GM12878 (cell line): ENCODE data around the gene KITLG. TPM values are rescaled to one million over a fixed set of nuclear protein-coding genes. Genes with fewer than 3 reads are reported as not detected.
"Not testable (repeated sequence)": the region's sequence is repeated elsewhere in the genome, so short reads cannot be mapped to it uniquely, and the experiment has no call there.

ENCODE experiments used
- ATAC-seq: fragments of 200-7000 bp; cut with Tn5 transposase; 3 replicates; pipeline ENCODE4 v1.9.1; 2020; ENCODE audit warnings: mild to moderate bottlenecking, moderate library complexity
- BruUV-seq: library from RNA; stranded (reverse); fragments of 400-500 nt; replicated peaks from 2 replicates; lab custom pipeline; 2021; lab: Mats Ljungman, UMichigan
- CTCF ChIA-PET: fragments of 300-600 bp; sonication (Branson Sonifier 250); formaldehyde crosslinking; extraction: SDS; loops from one replicate; lab custom pipeline; 2021; ENCODE audit warnings: inconsistent platforms; lab: Yijun Ruan, JAX
- POLR2A ChIA-PET: fragments of 350-600 bp; formaldehyde crosslinking; extraction: SDS; loops from one replicate; lab custom pipeline; 2021; ENCODE audit warnings: inconsistent platforms; lab: Charles Lee
- RAD21 ChIA-PET: fragments of 300-600 bp; sonication (Branson Sonifier 250); formaldehyde crosslinking; loops from one replicate; lab custom pipeline; 2023; ENCODE audit warnings: antibody characterized with exemption; ENCODE audit not compliant: unreplicated experiment; lab: Charles Lee
- SMC1A ChIA-PET: fragments of 300-600 bp; sonication (Branson Sonifier 250); formaldehyde crosslinking; loops from one replicate; lab custom pipeline; 2023; ENCODE audit not compliant: unreplicated experiment, uncharacterized antibody; lab: Charles Lee
- DNase-seq: peaks from one replicate; pipeline ENCODE4 v3.0.0-alpha.2; 2011; ENCODE audit warnings: low read depth, low spot score
- FAIRE-seq: peaks from 3 replicates; lab custom pipeline; 2011; peaks lifted over from hg19 to GRCh38; lab: Jason Lieb, UNC
- H2AFZ ChIP-seq: 2 replicates; pipeline ENCODE4 v1.6.0; 2011; ENCODE audit warnings: low read depth, low read length, control low read depth; ENCODE audit not compliant: control insufficient read depth
- H3K27ac ChIP-seq: 2 replicates; pipeline ENCODE4 v1.5.1; 2011; ENCODE audit warnings: control low read depth; ENCODE audit not compliant: control insufficient read depth, insufficient read depth
- H3K27me3 ChIP-seq, 2 experiments: replicated peaks in 1 of 2; 2 replicates each; pipeline versions ENCODE4 v1.6.0 to v1.6.1; 2011; ENCODE audit warnings: low read length in 1 of 2; ENCODE audit not compliant: control insufficient read depth in 2 of 2, insufficient read depth in 2 of 2
- H3K36me3 ChIP-seq, 2 experiments: 2 replicates each; pipeline ENCODE4 v1.5.1; 2011; ENCODE audit warnings: low read length in 1 of 2; ENCODE audit not compliant: control insufficient read depth in 2 of 2, insufficient read depth in 2 of 2
- H3K4me1 ChIP-seq: 2 replicates; pipeline ENCODE4 v1.6.1; 2011; ENCODE audit warnings: mild to moderate bottlenecking, low read length, moderate library complexity, mixed read lengths; ENCODE audit not compliant: control insufficient read depth, insufficient read depth
- H3K4me2 ChIP-seq: 2 replicates; pipeline ENCODE4 v1.6.0; 2011; ENCODE audit warnings: control low read depth; ENCODE audit not compliant: control insufficient read depth, insufficient read depth
- H3K4me3 ChIP-seq: fragments of 200-600 bp; sonication (generic); 2 replicates; pipeline ENCODE4 v1.5.1; 2016
- H3K79me2 ChIP-seq: 2 replicates; pipeline ENCODE4 v1.6.0; 2011; ENCODE audit warnings: low read length; ENCODE audit not compliant: control insufficient read depth, insufficient read depth
- H3K9ac ChIP-seq: 2 replicates; pipeline ENCODE4 v1.8.0; 2011; ENCODE audit warnings: low read length, control low read depth, mixed read lengths; ENCODE audit not compliant: control insufficient read depth, insufficient read depth
- H3K9me3 ChIP-seq: replicated peaks from 3 replicates; pipeline ENCODE4 v1.5.1; 2011; ENCODE audit warnings: mild to moderate bottlenecking, low read length; ENCODE audit not compliant: control insufficient read depth, insufficient read depth
- H4K20me1 ChIP-seq: 2 replicates; pipeline ENCODE4 v1.6.0; 2011; ENCODE audit not compliant: control insufficient read depth, insufficient read depth
- BMI1 ChIP-seq: fragments of 450-650 bp; IDR thresholded peaks from 2 replicates; pipeline ENCODE4 v1.6.1; 2016; ENCODE audit warnings: mild to moderate bottlenecking, moderate library complexity, borderline replicate concordance
- CHD2 ChIP-seq: IDR thresholded peaks from 2 replicates; pipeline ENCODE4 v1.6.1; 2011; ENCODE audit warnings: low read depth, low read length, improper control_type of control experiment, borderline replicate concordance
- CHD4 ChIP-seq: fragments of 200-600 bp; sonication (generic); IDR thresholded peaks from 2 replicates; pipeline ENCODE4 v1.6.1; 2016; ENCODE audit warnings: mild to moderate bottlenecking
- NFIC ChIP-seq: IDR thresholded peaks from 2 replicates; pipeline ENCODE4 v1.6.1; 2012; ENCODE audit warnings: low read depth, mild to moderate bottlenecking, inconsistent platforms, low read length, moderate library complexity
- PAX8 ChIP-seq: fragments of 450-650 bp; IDR thresholded peaks from 2 replicates; pipeline ENCODE4 v1.6.1; 2017; ENCODE audit warnings: mild to moderate bottlenecking, moderate library complexity
- PML ChIP-seq: IDR thresholded peaks from 2 replicates; pipeline ENCODE4 v1.6.1; 2012; ENCODE audit warnings: low read length, inconsistent platforms
- POLR2AphosphoS5 ChIP-seq: IDR thresholded peaks from 2 replicates; pipeline ENCODE4 v1.6.1; 2011; ENCODE audit warnings: mild to moderate bottlenecking, low read length, inconsistent platforms
- ZNF24 ChIP-seq: fragments of 450-650 bp; IDR thresholded peaks from 2 replicates; pipeline ENCODE4 v1.6.1; 2017; ENCODE audit warnings: antibody characterized with exemption, mild to moderate bottlenecking
- WGBS: methylation state at CpG from one replicate; pipeline ENCODE4 v1.1.6; 2016; ENCODE audit warnings: low lambda C conversion rate; ENCODE audit not compliant: insufficient replicate concordance, insufficient coverage; ENCODE audit errors: missing lambda C conversion rate; 5-methylcytosine and 5-hydroxymethylcytosine counted together
- in situ Hi-C: fragments of 300-500 bp; cut with MboI; formaldehyde crosslinking; loops from 9 replicates; pipeline ENCODE4 v1.14.3; 2018; ENCODE audit warnings: mixed read lengths
- intact Hi-C: fragments of 100-400 bp; cut with micrococcal nuclease; formaldehyde crosslinking; loops from one replicate; pipeline ENCODE4 v1.14.2; 2022; ENCODE audit not compliant: unreplicated experiment
- polyA plus RNA-seq, 11 experiments: library from polyadenylated mRNA; depleted of rRNA in 4 of 11; unstranded in 6 of 11; stranded (reverse) in 5 of 11; fragments of >200 nt; fragmentation: Nextera tagmentation in 4 of 11; fragmentation: Illumina TruSeq in 1 of 11; extraction: Ambion mirVana in 4 of 11; extraction: Trizol in 1 of 11; gene quantifications; 1 replicate in 1 of 11; 2 replicates in 10 of 11; pipeline versions ENCODE4 v1.2.1 to v1.2.3, GENCODE V29; 2011 to 2016; ENCODE audit warnings: inconsistent platforms in 2 of 11, missing spikeins in 2 of 11, low read depth in 1 of 11
- total RNA-seq, 4 experiments: library from RNA; depleted of rRNA in 3 of 4; stranded (reverse); fragments of >200 nt in 3 of 4; fragmentation: Illumina TruSeq in 1 of 4; extraction: Trizol in 1 of 4; gene quantifications; 2 replicates each; pipeline versions ENCODE4 v1.2.1 to v1.2.3, GENCODE V29; 2013 to 2021
- TF ChIP-seq, protein P1 (sequence below): IDR thresholded peaks from 2 replicates; pipeline ENCODE4 v1.6.1; 2012; ENCODE audit warnings: improper control_type of control experiment, low read depth, low read length; ENCODE audit not compliant: insufficient replicate concordance
- TF ChIP-seq, protein P2 (sequence below): fragments of 150-350 bp; IDR thresholded peaks from 2 replicates; pipeline ENCODE4 v1.6.1; 2016; ENCODE audit warnings: low read depth, low read length

The KITLG gene
- total and polyA plus RNA-seq, 10 of the 15 experiments (the other 5 are each of a cell fraction or from before 2014, with no cell fraction given) = 0.02 to 0.51 (median 0.09) TPM; not detected in 1

- POLR2A ChIA-PET, H3K4me2 ChIP-seq, H3K4me3 ChIP-seq, H3K79me2 ChIP-seq, ATAC-seq, FAIRE-seq, CTCF ChIA-PET, RAD21 ChIA-PET, DNase-seq, H4K20me1 ChIP-seq, BruUV-seq, H3K4me1 ChIP-seq, in situ Hi-C loops, H3K27me3 ChIP-seq, H2AFZ ChIP-seq, SMC1A ChIA-PET, H3K9ac ChIP-seq, H3K36me3 ChIP-seq, H3K9me3 ChIP-seq, H3K27ac ChIP-seq, intact Hi-C loops: not testable (repeated sequence)
- WGBS = 60% methylated on average over 12 of the region's 12 CpGs
These were observed 72.4 kb downstream of the KITLG start for GRCh38 chr12:88507851-88508250.

DNA sequence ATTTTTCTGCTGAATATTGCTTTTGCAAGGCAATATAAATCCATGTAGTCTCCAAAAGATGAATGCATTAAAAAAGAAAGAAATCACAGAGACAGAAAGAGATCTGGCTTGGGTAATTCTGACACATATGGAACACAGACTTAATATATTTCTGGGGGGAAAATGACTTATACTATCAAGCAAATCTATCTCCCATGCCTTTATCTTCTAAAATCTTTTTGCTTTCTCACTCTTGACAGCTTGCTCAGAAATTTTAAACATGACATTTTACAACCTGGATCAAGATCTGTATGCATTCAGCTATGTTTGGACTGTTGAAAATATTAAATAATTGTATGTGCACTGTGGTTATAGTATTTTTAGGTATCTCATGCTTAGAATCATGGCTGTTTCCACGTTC, 73.0 kb downstream of the KITLG start:
- in situ Hi-C loops (no loop called here), intact Hi-C loops (no loop called here)
- CTCF ChIA-PET = interaction anchor here (0.7 kb wide), 1 partner anchor 1255 kb away, joined by 3 read pairs; no protein-coding TSS in a partner anchor
- no peaks in the 10 kb centered on the region for H4K20me1 ChIP-seq
- H3K36me3 ChIP-seq = no peaks in the 10 kb centered on the region
- no peaks in the 10 kb centered on the region for H3K79me2 ChIP-seq
- RAD21 ChIA-PET = no interaction called here
- H3K27me3 ChIP-seq = no peaks in the 10 kb centered on the region
- no peak overlapping the region for H2AFZ ChIP-seq
- no peak overlapping the region for H3K4me2 ChIP-seq
- DNase-seq (no peak), ATAC-seq (no peak), FAIRE-seq (no peak)
- WGBS = 5% methylated on average over 1 of the region's 1 CpG
- SMC1A ChIA-PET = no interaction called here
- no peaks in the 10 kb centered on the region for H3K4me1 ChIP-seq
- no TSS peak for BruUV-seq
- POLR2A ChIA-PET = no interaction called here
- H3K9ac ChIP-seq = no peak overlapping the region
- no peaks in the 10 kb centered on the region for H3K9me3 ChIP-seq
- H3K4me3 ChIP-seq = no peak overlapping the region
- H3K27ac ChIP-seq = no peak overlapping the region
- no peak for TF ChIP-seq NFIC
- TF ChIP-seq, protein P1, sequence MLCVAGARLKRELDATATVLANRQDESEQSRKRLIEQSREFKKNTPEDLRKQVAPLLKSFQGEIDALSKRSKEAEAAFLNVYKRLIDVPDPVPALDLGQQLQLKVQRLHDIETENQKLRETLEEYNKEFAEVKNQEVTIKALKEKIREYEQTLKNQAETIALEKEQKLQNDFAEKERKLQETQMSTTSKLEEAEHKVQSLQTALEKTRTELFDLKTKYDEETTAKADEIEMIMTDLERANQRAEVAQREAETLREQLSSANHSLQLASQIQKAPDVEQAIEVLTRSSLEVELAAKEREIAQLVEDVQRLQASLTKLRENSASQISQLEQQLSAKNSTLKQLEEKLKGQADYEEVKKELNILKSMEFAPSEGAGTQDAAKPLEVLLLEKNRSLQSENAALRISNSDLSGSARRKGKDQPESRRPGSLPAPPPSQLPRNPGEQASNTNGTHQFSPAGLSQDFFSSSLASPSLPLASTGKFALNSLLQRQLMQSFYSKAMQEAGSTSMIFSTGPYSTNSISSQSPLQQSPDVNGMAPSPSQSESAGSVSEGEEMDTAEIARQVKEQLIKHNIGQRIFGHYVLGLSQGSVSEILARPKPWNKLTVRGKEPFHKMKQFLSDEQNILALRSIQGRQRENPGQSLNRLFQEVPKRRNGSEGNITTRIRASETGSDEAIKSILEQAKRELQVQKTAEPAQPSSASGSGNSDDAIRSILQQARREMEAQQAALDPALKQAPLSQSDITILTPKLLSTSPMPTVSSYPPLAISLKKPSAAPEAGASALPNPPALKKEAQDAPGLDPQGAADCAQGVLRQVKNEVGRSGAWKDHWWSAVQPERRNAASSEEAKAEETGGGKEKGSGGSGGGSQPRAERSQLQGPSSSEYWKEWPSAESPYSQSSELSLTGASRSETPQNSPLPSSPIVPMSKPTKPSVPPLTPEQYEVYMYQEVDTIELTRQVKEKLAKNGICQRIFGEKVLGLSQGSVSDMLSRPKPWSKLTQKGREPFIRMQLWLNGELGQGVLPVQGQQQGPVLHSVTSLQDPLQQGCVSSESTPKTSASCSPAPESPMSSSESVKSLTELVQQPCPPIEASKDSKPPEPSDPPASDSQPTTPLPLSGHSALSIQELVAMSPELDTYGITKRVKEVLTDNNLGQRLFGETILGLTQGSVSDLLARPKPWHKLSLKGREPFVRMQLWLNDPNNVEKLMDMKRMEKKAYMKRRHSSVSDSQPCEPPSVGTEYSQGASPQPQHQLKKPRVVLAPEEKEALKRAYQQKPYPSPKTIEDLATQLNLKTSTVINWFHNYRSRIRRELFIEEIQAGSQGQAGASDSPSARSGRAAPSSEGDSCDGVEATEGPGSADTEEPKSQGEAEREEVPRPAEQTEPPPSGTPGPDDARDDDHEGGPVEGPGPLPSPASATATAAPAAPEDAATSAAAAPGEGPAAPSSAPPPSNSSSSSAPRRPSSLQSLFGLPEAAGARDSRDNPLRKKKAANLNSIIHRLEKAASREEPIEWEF = no peak
- TF ChIP-seq PAX8 = no peak
- TF ChIP-seq, protein P2, sequence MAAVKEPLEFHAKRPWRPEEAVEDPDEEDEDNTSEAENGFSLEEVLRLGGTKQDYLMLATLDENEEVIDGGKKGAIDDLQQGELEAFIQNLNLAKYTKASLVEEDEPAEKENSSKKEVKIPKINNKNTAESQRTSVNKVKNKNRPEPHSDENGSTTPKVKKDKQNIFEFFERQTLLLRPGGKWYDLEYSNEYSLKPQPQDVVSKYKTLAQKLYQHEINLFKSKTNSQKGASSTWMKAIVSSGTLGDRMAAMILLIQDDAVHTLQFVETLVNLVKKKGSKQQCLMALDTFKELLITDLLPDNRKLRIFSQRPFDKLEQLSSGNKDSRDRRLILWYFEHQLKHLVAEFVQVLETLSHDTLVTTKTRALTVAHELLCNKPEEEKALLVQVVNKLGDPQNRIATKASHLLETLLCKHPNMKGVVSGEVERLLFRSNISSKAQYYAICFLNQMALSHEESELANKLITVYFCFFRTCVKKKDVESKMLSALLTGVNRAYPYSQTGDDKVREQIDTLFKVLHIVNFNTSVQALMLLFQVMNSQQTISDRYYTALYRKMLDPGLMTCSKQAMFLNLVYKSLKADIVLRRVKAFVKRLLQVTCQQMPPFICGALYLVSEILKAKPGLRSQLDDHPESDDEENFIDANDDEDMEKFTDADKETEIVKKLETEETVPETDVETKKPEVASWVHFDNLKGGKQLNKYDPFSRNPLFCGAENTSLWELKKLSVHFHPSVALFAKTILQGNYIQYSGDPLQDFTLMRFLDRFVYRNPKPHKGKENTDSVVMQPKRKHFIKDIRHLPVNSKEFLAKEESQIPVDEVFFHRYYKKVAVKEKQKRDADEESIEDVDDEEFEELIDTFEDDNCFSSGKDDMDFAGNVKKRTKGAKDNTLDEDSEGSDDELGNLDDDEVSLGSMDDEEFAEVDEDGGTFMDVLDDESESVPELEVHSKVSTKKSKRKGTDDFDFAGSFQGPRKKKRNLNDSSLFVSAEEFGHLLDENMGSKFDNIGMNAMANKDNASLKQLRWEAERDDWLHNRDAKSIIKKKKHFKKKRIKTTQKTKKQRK = no peak
- no peak for TF ChIP-seq PML
- TF ChIP-seq ZNF24 = no peak
- no peak for TF ChIP-seq BMI1
- no peak for TF ChIP-seq POLR2AphosphoS5
- no peak for TF ChIP-seq CHD4
- no peak for TF ChIP-seq CHD2
